Muscle of leg (tissue), 11 donors: ENCODE results near the gene RRAD. TPM values are rescaled to one million over a fixed set of nuclear protein-coding genes. Genes with fewer than 3 reads are reported as not detected.
"Not testable (repeated sequence)": the region's sequence is repeated elsewhere in the genome, so short reads cannot be mapped to it uniquely, and the experiment has no call there.

ENCODE experiments used
- DNase-seq: peaks from one replicate; pipeline ENCODE4 v3.0.0; 2013
- H3K27ac ChIP-seq: one replicate; pipeline ENCODE4 v1.5.1; 2013; ENCODE audit warnings: mild to moderate bottlenecking, low read length, control low read depth
- H3K27me3 ChIP-seq: one replicate; pipeline ENCODE4 v1.6.1; 2013; ENCODE audit warnings: low read length; ENCODE audit not compliant: control insufficient read depth, insufficient read depth
- H3K36me3 ChIP-seq: one replicate; pipeline ENCODE4 v1.6.1; 2013; ENCODE audit warnings: low read length; ENCODE audit not compliant: control insufficient read depth, insufficient read depth
- H3K4me1 ChIP-seq: one replicate; pipeline ENCODE4 v1.6.1; 2013; ENCODE audit warnings: low read length; ENCODE audit not compliant: control insufficient read depth, insufficient read depth
- H3K4me3 ChIP-seq: one replicate; pipeline ENCODE4 v1.5.1; 2013; ENCODE audit warnings: low read length, control low read depth
- H3K9me3 ChIP-seq: replicated peaks from 2 replicates; pipeline ENCODE4 v1.6.1; 2013; ENCODE audit warnings: low read depth, low read length; ENCODE audit not compliant: control insufficient read depth
- WGBS: methylation state at CpG from one replicate; pipeline ENCODE4 v1.1.5; 2013; ENCODE audit warnings: missing lambda C conversion rate; ENCODE audit not compliant: insufficient coverage; 5-methylcytosine and 5-hydroxymethylcytosine counted together
- polyA plus RNA-seq, 8 donors: library from polyadenylated mRNA; unstranded; fragments of 120-200 nt; gene quantifications; one replicate each; pipeline versions ENCODE4 v1.2.1 to v1.2.3, GENCODE V29; 2013; ENCODE audit warnings: inconsistent platforms in 1 of 8, low replicate concordance in 1 of 8; ENCODE audit not compliant: insufficient read length in 8 of 8, insufficient read depth in 1 of 8
- total RNA-seq: library from RNA; stranded (reverse); fragments of 120-200 nt; gene quantifications from one replicate; pipeline ENCODE4 v1.2.4, GENCODE V29; 2013

The RRAD gene
- total and polyA plus RNA-seq, 9 donors: 6.0 to 10.7 (median 8.3) TPM

DNA sequence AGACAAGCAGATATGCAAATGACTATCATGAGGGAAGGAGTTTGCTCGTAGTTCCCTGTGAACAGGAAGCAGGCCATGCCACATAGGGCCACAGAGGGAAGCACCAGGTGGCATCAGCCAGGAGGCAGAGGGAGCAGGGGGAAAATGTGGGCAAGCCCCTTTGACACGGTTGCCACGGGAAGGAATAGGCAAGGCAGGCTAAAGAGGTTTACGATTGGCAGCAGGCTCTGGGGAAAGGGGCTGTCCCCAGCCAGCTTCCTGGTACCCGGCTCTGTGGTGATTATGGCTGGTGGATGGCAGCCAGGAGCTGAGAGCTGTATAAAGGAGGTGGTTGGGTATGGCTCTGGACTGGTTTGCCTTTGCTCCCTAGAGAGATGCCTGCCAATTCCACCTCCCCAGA lies 36.6 kb upstream of the RRAD start:
- Histone ChIP-seq H3K36me3 (no peaks in the 10 kb centered on the region), H3K4me3 (no peak overlapping the region), H3K9me3 (no peaks in the 10 kb centered on the region), H3K4me1 (peaks cover 7% of the 10 kb centered on the region), H3K27ac (no peak overlapping the region), H3K27me3 (peaks cover 15% of the 10 kb centered on the region)
- 64% methylated on average over 4 of the region's 5 CpGs for WGBS
- no peak for DNase-seq

DNA sequence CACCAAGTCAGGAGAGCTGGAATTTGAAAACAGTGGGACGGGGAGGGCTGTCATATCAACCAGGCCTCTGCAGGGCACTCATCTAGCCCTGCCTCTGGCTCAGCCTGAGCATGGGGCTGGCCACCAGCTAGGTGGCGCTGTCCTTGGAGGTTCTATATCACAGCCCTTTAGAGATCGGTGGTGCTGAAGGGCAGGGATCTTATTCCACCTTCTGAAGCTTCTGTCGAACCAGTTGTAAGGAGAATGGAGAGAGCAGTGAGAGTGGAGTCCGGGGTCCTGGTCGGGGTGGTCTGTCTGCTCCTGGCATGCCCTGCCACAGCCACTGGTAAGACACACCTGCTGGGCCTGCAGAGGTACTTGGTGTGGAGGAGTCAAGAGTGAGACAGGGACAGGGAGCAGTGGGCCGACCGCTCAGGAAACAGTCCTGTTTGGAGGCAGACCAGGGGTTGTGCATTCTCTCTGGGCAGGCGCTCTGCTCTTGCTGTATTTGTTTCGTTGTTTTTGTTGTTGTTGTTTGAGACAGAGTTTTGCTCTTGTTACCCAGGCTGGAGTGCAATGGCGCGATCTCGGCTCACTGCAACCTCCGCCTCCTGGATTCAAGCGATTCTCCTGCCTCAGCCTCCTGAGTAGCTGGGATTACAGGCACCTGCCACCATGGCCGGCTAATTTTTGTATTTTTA lies 35.9 kb upstream of the RRAD start, which contains the start of gene CES3:
Gene CES3 (plus strand): TSS at position 202 of the 680 bp plus-strand sequence. CDS start 42 bp downstream, at position 244.
- H3K36me3 ChIP-seq: no peaks in the 10 kb centered on the region
- H3K27ac ChIP-seq: no peak within 1 kb of the TSS
- peaks cover 7% of the 10 kb centered on the region for H3K4me1 ChIP-seq
- no peaks in the 10 kb centered on the region for H3K9me3 ChIP-seq
- H3K4me3 ChIP-seq: no peak within 1 kb of the TSS
- H3K27me3 ChIP-seq: peaks cover 15% of the 10 kb centered on the region
- DNase-seq: no peak
- WGBS: 44% methylated on average over 13 of the region's 16 CpGs

DNA sequence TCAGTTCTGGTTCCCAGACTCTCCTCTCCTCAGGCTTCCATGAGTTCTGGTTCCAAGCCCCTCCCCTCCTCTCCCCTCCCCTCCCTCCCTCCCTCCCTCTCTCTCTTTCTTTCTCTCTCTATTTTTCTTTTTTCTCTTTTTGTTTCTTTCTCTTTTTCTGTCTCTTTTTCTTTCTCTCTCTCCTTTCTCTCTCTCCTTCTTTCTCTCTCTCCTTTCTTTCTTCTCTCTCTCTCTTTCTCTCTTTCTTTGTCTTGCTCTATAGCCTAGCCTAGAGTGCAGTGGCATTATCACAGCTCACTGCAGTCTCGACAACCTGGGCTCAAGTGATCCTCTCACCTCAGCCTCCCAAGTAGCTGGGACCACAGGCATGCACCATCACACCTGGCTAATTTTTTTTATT lies 34.9 kb upstream of the RRAD start:
- 88% methylated on average over 1 of the region's 1 CpG for WGBS
- H3K4me3 ChIP-seq: no peak overlapping the region
- H3K9me3 ChIP-seq: no peaks in the 10 kb centered on the region
- no peak overlapping the region for H3K27ac ChIP-seq
- no peaks in the 10 kb centered on the region for H3K36me3 ChIP-seq
- H3K27me3 ChIP-seq: peaks cover 12% of the 10 kb centered on the region
- DNase-seq: no peak
- peaks cover 7% of the 10 kb centered on the region for H3K4me1 ChIP-seq

DNA sequence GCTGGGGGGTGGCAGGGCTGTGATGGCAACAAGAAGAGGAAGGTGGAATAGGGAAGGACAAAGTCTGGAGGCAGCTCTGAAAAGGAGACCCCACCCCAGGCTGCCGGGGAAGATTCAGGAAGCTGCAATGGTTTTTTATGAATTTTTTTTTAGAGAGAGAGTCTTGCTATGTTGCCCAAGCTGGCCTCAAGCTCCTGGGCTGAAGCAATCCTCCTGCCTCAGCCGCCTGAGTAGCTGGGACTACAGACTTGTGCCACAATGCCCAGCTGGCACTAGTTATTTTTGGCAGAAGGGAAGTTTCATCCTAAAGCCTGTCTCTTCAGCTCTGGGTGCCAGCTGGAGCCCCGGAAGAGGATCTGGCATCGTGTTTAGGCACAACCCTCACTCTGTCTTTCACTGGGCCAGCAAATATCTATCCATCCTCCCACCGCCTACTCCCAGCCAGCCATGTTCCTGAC lies 34.4 kb upstream of the RRAD start:
- peaks cover 7% of the 10 kb centered on the region for H3K27me3 ChIP-seq
- DNase-seq: peak; percentile 67
- 40% methylated on average over 5 of the region's 5 CpGs for WGBS

DNA sequence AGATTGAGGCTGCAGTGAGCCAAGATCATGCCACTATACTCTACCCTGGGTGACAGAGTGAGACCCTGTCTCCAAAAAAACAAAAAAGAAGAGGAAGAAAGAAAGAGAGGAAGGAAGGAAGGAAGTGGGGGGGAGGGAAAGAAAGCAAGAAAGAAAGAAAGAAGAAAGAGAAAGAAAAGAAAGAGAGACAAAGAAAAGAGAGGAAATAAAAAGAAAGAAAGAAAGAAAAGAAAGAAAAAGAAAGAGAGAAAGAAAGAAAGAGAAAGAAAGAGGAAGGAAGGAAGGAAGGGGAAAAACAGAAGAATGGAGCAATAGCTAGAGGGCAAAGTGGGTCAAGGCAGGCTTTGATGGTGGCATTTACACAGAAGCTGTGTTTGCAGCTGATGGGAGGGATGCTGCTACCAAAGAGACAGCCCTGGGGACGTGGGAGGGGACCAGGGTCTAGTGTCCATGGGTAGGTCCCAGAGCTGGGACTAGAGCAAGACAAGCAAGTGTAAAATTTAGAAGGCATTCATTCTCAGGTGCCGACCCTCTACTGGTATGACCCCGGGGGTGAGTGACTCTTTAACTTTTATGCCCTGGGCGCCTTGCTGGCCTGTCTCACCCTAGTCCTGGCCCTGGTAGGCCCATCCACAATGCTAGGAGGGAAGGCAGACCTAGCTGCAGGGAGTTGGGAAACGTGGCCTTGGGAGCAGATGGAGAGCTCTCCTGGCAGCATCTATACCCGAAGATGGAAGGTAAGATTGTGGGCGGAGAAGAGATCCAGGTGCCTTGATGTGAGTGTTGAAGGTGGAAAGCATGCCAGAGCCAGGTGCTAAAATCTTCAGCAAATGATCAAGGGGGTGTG lies 33.7 kb upstream of the RRAD start:
- 69% methylated on average over 7 of the region's 7 CpGs for WGBS
- no peak for DNase-seq
- Histone ChIP-seq H3K36me3 (no peaks in the 10 kb centered on the region), H3K4me1 (peaks cover 7% of the 10 kb centered on the region), H3K27ac (no peak overlapping the region), H3K9me3 (no peaks in the 10 kb centered on the region), H3K27me3 (peaks cover 5% of the 10 kb centered on the region), H3K4me3 (no peak overlapping the region)

More for the DNA sequence above, 34.4 kb upstream of the RRAD start:
- H3K4me1 ChIP-seq: peaks cover 7% of the 10 kb centered on the region
- H3K27ac ChIP-seq: no peak overlapping the region
- H3K4me3 ChIP-seq: no peak overlapping the region
- no peaks in the 10 kb centered on the region for H3K36me3 ChIP-seq
- H3K9me3 ChIP-seq: no peaks in the 10 kb centered on the region

DNA sequence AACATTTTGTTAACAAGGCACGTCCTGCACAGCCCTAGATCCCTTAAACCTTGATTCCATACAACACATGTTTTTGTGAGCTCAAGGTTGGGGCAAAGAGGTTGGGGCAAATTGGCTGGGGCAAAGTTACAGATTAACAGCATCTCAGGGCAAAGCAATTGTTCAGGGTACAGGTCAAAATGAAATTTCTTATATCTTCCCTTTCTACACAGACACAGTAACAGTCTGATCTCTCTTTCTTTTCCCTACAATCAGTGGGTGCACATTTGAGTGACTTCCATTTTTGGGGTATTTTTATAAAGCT lies 30.8 kb upstream of the RRAD start:
- not testable (repeated sequence) for H3K27ac ChIP-seq, DNase-seq, H3K36me3 ChIP-seq, H3K4me3 ChIP-seq, H3K4me1 ChIP-seq, H3K9me3 ChIP-seq
- WGBS: no CpG with 5 or more reads among the region's 1 CpG
- H3K27me3 ChIP-seq: peaks cover 20% of the 10 kb centered on the region

DNA sequence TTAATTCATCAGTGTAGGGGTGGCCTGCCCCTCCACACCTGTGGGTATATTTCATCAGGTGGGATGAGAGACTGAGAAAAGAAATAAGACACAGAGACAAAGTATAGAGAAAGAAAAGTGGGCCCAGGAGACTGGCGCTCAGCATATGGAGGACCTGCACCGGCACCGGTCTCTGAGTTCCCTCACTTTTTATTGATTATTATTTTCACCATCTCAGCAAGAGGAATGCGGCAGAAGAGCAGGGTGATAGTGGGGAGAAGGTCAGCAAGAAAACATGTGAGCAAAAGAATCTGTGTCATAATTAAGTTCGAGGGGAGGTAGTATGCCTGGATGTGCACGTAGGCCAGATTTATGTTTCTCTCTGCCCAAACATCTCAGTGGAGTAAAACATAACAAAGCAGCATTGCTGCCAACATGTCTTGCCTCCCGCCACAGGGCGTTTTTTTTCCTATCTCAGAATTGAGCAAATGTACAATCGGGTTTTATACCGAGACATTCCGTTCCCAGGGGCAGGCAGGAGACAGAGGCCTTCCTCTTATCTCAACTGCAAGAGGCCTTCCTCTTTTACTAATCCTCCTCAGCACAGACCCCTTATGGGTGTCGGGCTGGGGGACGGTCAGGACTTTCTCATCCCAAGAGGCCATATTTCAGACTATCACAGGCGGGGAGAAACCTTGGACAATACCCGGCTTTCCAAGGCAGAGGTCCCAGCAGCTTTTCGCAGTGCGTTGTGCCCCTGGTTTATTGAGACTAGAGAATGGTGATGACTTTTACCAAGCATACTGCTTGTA lies 30.2 kb upstream of the RRAD start:
- not testable (repeated sequence) for H3K27ac ChIP-seq, H3K4me1 ChIP-seq, H3K9me3 ChIP-seq, H3K36me3 ChIP-seq, DNase-seq, H3K4me3 ChIP-seq
- peaks cover 24% of the 10 kb centered on the region for H3K27me3 ChIP-seq
- WGBS: no CpG with 5 or more reads among the region's 17 CpGs

DNA sequence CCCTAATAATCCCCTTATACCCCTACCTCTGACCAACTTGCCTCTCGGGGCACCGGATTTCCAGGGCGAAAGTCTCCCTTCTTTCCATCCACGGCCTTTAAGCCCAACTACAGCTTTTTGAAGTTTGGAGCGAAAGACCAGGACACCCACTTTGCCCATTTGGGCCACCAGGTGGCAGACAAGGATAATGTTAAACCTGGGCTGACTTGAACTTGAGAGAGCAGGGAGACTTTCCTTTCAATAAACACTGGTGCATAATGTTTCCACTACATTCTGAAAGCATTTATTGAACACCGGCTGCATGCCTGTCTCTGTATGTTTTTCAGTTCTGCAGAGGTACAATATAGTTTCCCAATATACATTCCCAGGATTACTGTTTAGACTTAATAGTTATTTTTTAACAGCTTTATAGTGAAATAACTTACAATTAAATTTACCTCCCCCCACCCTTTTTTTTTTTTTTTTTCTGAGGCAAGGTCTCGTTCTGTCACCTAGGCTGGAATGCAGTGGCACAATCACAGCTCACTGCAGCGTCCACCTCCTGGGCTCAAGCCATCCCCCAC lies 28.8 kb upstream of the RRAD start:
- 6% methylated on average over 3 of the region's 8 CpGs for WGBS
- Histone ChIP-seq H3K4me3 (no peak overlapping the region), H3K27me3 (peaks cover 36% of the 10 kb centered on the region), H3K9me3 (peaks cover 2% of the 10 kb centered on the region), H3K27ac (no peak overlapping the region), H3K36me3 (no peaks in the 10 kb centered on the region), H3K4me1 (peaks cover 2% of the 10 kb centered on the region)
- DNase-seq: peak; percentile 85

DNA sequence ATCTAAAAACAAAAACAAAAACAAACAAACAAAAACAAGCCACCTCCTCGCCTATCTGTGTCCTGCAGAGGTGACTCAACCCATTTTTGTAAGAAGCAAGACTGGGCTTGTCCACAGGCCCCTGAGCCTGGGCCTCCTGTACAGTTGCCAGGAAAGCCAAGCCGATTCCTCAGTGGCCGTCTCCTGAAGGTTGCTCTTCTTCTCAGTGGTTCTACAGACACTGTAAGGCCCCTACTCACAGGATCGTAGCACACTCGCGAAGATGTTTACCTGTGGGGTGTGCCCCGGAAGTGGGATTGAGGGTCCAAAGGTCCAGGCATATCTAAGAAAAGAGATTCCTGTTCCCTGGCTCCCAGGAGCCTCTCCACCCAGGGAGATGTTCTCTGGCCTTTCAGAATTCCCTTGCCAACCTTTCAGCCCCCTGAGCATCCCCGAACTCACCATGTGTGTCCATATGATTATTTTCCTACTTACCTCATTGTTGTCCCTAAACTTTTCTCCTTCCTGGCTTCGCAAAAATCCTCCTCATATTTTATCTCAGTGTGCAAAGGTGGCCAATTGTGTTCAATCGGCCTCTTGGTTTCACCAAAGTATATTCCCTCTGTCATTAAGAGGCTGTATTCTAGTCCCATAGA lies 28.2 kb upstream of the RRAD start:
- no peak overlapping the region for H3K4me3 ChIP-seq
- DNase-seq: no peak
- peaks cover 8% of the 10 kb centered on the region for H3K4me1 ChIP-seq
- WGBS: 66% methylated on average over 7 of the region's 10 CpGs
- H3K9me3 ChIP-seq: peaks cover 2% of the 10 kb centered on the region
- H3K27me3 ChIP-seq: peaks cover 41% of the 10 kb centered on the region
- no peak overlapping the region for H3K27ac ChIP-seq
- no peaks in the 10 kb centered on the region for H3K36me3 ChIP-seq
